DLD1 (cell line): Measurements from ENCODE around the gene ZNF629.

ENCODE experiments used
- in situ Hi-C: cut with HindIII; loops from 2 replicates; pipeline ENCODE4 v1.10.0; 2017; ENCODE audit warnings: low sequenced_read_pairs

ZNF629 gene

GRCh38 chr16:30767767-30768465 lies 19.1 kb downstream of the ZNF629 start:
- in situ Hi-C loops = no loop called here

DNA sequence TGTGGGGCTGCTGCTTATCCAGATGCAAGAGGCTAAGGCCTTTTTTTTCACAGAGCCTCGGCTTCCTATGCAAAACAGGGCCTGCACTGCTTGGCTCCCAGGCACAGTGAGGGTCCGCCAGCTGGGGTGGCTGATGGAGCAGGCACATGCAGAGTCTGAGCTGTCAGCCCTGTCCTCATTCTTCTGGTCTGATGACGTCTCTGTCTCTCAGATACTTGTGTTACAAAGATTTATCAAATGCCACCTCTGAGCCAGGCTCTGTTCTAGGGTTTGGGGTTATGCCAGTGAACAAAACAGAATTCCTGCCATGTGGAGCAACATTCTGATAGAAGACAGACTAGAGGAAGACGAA lies 20.1 kb downstream of the ZNF629 start:
- in situ Hi-C loops = no loop called here

DNA sequence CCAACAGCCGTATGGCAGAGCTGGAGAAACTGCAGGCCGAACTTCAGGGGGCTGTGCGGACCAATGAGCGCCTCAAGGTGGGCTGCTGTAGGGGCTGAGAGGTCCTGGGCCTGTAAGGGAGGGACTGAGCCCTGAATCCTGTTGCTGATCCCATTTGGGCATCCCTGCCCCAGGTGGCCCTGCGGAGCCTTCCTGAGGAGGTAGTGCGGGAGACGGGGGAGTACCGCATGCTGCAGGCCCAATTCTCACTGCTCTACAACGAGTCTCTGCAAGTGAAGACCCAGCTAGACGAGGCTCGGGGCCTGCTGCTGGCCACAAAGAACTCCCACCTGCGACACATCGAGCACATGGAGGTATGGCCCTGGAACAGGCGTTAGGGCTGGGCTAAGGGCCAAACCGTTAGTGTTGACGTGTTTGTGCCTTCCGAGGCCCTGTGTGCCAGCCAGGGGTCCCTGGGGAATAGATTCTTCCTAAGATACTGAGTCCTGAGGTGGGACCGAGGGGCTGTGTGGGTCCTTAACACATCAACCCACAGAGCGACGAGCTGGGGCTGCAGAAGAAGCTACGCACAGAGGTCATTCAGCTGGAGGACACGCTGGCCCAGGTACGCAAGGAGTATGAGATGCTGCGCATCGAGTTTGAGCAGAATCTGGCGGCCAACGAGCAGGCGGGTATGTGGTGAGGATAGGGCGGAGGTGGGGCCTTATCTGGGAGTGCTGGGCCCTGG lies 20.6 kb downstream of the ZNF629 start:
- in situ Hi-C loops = no loop called here

GRCh38 chr16:30764816-30765465 lies 22.1 kb downstream of the ZNF629 start:
- in situ Hi-C loops = no loop called here

- in situ Hi-C loops = no loop called here
These were observed 22.9 kb downstream of the ZNF629 start for GRCh38 chr16:30764086-30764485.

- in situ Hi-C loops = no loop called here
These were observed 23.8 kb downstream of the ZNF629 start for GRCh38 chr16:30762991-30763725.

DNA sequence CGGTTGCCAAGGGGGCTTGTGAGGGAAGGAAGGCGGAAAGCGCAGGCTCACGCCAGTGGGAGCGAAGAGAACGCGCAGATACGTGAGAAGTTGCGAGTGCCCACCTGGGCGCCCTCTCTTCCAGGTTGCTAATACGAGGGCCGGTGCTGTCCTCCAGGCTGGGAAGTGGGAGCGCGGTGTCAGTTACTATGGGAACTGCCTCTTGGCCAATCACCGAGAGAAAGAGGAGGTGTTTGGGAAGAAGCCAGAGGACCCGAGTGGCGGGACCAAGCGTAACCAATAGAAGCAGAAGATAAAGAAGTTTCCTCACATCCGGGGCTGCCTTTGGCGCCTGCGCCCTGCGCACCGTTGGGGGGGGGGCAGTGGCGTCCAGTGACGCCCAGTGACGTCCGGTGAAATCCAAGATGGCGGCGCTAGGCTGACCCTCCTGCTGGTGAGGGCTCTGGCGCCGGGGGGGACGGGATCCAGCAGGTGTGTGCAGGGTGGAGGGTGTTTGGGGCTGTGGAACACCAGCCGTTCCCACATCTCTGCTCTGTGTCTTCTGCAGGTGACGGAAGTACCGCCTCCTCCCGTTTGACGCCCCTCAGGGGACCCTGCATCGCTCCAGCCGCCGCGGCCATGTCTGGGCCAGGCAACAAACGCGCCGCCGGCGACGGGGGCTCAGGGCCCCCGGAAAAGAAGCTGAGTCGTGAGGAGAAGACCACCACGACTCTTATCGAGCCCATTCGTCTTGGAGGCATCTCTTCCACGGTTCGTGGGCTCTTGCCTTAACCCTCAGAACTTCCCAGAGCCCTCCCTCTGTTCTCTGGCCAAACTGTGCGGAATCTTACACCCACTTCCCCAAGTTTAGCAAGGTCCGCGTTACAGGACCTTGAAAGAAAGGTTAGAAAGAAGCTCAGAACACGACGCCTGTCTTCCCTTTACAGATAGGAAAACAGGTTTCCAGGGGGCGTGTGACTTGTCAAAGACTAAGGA lies 24.8 kb downstream of the ZNF629 start, which contains the start of the genes CFAP119 and RNF40:
TSS of gene CFAP119 (minus strand) at position 135 of the 975 bp plus-strand sequence. CDS start 314 bp downstream, outside the sequence.
TSS of gene RNF40 (plus strand) at position 395 of the 975 bp plus-strand sequence. CDS start at position 619, 224 bp downstream.
- in situ Hi-C loops = no loop called here

DNA sequence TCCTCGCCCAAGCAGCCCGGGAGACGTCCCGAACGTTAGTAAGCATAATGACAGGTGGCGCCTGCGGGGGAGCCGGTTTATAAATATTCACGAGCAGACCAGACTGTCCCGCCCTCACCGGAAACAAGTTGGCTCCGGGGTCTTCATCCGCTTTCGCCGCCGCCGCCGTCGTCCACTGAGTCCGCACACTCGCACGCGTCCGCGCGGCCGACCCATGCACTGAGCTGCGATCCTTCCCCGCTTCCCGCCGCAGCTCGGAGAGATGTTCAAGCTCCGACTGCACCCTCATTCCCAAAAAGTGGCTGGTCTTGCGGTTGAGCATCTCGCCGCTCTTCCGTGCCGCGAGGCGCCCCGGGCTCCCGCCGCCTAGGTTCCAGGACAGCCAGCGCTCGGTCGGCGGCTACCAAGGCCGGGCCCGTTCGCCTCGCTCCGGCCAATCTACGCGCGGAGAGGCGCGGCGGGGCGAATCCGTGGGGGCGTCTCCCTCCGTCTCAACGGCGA lies 25.5 kb downstream of the ZNF629 start:
- in situ Hi-C loops = no loop called here

- in situ Hi-C loops = no loop called here
These were observed 26.2 kb downstream of the ZNF629 start for GRCh38 chr16:30760577-30761426.

- in situ Hi-C loops = no loop called here
These were observed 26.9 kb downstream of the ZNF629 start for GRCh38 chr16:30760001-30760559.

GRCh38 chr16:30758988-30759491 lies 28.0 kb downstream of the ZNF629 start:
- in situ Hi-C loops = no loop called here

GRCh38 chr16:30757316-30757715 lies 29.7 kb downstream of the ZNF629 start:
- in situ Hi-C loops = no loop called here

GRCh38 chr16:30756781-30757100 lies 30.3 kb downstream of the ZNF629 start:
- in situ Hi-C loops = no loop called here

DNA sequence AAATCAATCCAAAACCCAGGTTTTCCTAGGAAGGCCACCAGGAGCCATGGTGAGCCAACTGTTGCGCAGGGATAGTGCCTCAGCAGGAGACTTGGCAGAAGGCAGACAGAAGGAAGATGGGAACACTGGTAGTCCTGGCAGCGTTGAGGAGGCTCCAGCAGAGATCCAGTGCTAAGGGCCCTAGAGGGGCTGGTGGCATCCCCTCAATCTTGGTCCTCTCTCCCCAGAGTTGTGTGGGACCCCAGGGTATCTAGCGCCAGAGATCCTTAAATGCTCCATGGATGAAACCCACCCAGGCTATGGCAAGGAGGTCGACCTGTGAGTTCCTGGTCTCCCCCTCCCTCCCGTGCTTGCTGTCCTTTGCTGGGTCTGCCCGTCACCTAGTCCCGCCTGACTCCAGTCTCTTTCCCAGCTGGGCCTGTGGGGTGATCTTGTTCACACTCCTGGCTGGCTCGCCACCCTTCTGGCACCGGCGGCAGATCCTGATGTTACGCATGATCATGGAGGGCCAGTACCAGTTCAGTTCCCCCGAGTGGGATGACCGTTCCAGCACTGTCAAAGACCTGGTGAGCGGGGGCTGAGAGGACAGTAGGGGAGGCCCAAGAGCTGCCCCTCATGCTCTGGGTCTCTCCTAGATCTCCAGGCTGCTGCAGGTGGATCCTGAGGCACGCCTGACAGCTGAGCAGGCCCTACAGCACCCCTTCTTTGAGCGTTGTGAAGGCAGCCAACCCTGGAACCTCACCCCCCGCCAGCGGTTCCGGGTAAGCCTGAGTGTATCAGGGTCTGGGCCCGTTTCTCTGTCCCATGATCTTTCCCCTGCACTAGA lies 30.8 kb downstream of the ZNF629 start:
- in situ Hi-C loops = no loop called here

DNA sequence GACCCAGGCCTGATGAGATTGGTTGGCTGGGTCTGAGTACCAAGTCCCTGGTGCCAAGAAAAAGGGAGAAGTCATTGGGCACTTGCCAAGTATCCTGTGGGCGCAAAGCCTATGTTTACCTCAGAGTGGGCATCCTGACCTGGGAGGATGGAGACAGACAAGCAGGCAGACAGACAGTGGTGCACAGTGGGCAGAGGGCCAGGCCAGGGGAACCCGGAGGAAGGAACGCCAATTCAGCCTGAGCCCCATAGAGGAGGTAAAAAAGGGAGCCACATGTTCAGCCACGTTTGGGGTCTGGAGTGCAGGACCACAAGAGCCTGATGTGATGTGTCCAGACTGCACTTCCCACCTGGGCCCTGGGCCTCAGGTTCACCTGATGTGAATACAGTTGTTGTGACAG lies 33.4 kb downstream of the ZNF629 start:
- in situ Hi-C loops = no loop called here

GRCh38 chr16:30750876-30751465 lies 36.0 kb downstream of the ZNF629 start:
- in situ Hi-C loops = no loop called here

GRCh38 chr16:30750201-30750600 lies 36.8 kb downstream of the ZNF629 start:
- in situ Hi-C loops = no loop called here
